ENCODE data around the gene C17orf100.

C17orf100 gene

GRCh38 chr17:6632530-6632929 is 19.0 kb upstream of the C17orf100 start:
- no peak overlapping the region for H3K4me3 ChIP-seq (ENCODE audit: low read depth in 1 of 2, low read length in 2 of 2)
- no peaks in the 10 kb centered on the region for H3K9me3 ChIP-seq (ENCODE audit: control insufficient read depth in 1 of 2, low read length in 2 of 2)
- H3K27ac ChIP-seq (ENCODE audit: low read length) = no peak overlapping the region
- H3K36me3 ChIP-seq (ENCODE audit: control insufficient read depth in 1 of 2, insufficient read depth in 2 of 2, low read length in 2 of 2) = peaks cover 29 to 42% of the 10 kb centered on the region in 2 donors
- H3K4me1 ChIP-seq (ENCODE audit: control insufficient read depth in 1 of 2, insufficient read depth in 2 of 2, low read length in 2 of 2) = no peaks in the 10 kb centered on the region
- no peaks in the 10 kb centered on the region for H3K27me3 ChIP-seq (ENCODE audit: low read depth, low read length)

- Histone ChIP-seq H3K4me3 (ENCODE audit: low read depth in 1 of 2, low read length in 2 of 2) (no peak overlapping the region), H3K27ac (ENCODE audit: low read length) (no peak overlapping the region), H3K9me3 (ENCODE audit: control insufficient read depth in 1 of 2, low read length in 2 of 2) (no peaks in the 10 kb centered on the region), H3K27me3 (ENCODE audit: low read depth, low read length) (no peaks in the 10 kb centered on the region), H3K4me1 (ENCODE audit: control insufficient read depth in 1 of 2, insufficient read depth in 2 of 2, low read length in 2 of 2) (peaks cover 0 to under 1% of the 10 kb centered on the region in 2 donors), H3K36me3 (ENCODE audit: control insufficient read depth in 1 of 2, insufficient read depth in 2 of 2, low read length in 2 of 2) (peaks cover 22 to 35% of the 10 kb centered on the region in 2 donors)
These were observed 18.3 kb upstream of the C17orf100 start for GRCh38 chr17:6633263-6633662.

- H3K36me3 ChIP-seq (ENCODE audit: control insufficient read depth in 1 of 2, insufficient read depth in 2 of 2, low read length in 2 of 2) = peaks cover 15 to 25% of the 10 kb centered on the region in 2 donors
- no peaks in the 10 kb centered on the region for H3K9me3 ChIP-seq (ENCODE audit: control insufficient read depth in 1 of 2, low read length in 2 of 2)
- no peaks in the 10 kb centered on the region for H3K27me3 ChIP-seq (ENCODE audit: low read depth, low read length)
These were observed 15.5 kb upstream of the C17orf100 start for GRCh38 chr17:6636105-6636504.

GRCh38 chr17:6636616-6637457 is 14.7 kb upstream of the C17orf100 start:
- Histone ChIP-seq H3K36me3 (ENCODE audit: control insufficient read depth in 1 of 2, insufficient read depth in 2 of 2, low read length in 2 of 2) (peaks cover 15 to 20% of the 10 kb centered on the region in 2 donors), H3K4me1 (ENCODE audit: control insufficient read depth in 1 of 2, insufficient read depth in 2 of 2, low read length in 2 of 2) (peaks cover 0 to 20% of the 10 kb centered on the region in 2 donors), H3K9me3 (ENCODE audit: control insufficient read depth in 1 of 2, low read length in 2 of 2) (no peaks in the 10 kb centered on the region), H3K27me3 (ENCODE audit: low read depth, low read length) (no peaks in the 10 kb centered on the region), H3K27ac (ENCODE audit: low read length) (no peak overlapping the region), H3K4me3 (ENCODE audit: low read depth in 1 of 2, low read length in 2 of 2) (no peak overlapping the region)

More at GRCh38 chr17:6636105-6636504, 15.5 kb upstream of the C17orf100 start:
- Histone ChIP-seq H3K4me3 (ENCODE audit: low read depth in 1 of 2, low read length in 2 of 2) (no peak overlapping the region), H3K4me1 (ENCODE audit: control insufficient read depth in 1 of 2, insufficient read depth in 2 of 2, low read length in 2 of 2) (peaks cover 0 to 15% of the 10 kb centered on the region in 2 donors), H3K27ac (ENCODE audit: low read length) (no peak overlapping the region)

- Histone ChIP-seq H3K4me3 (ENCODE audit: low read depth in 1 of 2, low read length in 2 of 2) (no peak overlapping the region), H3K27ac (ENCODE audit: low read length) (no peak overlapping the region), H3K9me3 (ENCODE audit: control insufficient read depth in 1 of 2, low read length in 2 of 2) (no peaks in the 10 kb centered on the region), H3K4me1 (ENCODE audit: control insufficient read depth in 1 of 2, insufficient read depth in 2 of 2, low read length in 2 of 2) (peaks cover 0 to 25% of the 10 kb centered on the region in 2 donors), H3K36me3 (ENCODE audit: control insufficient read depth in 1 of 2, insufficient read depth in 2 of 2, low read length in 2 of 2) (peaks cover 14% of the 10 kb centered on the region in 2 donors), H3K27me3 (ENCODE audit: low read depth, low read length) (no peaks in the 10 kb centered on the region)
These were observed 14.1 kb upstream of the C17orf100 start for GRCh38 chr17:6637458-6637840.

GRCh38 chr17:6638046-6638908 is 13.3 kb upstream of the C17orf100 start:
- Histone ChIP-seq H3K27ac (ENCODE audit: low read length) (no peak overlapping the region), H3K4me3 (ENCODE audit: low read depth in 1 of 2, low read length in 2 of 2) (peak overlapping the region in 1 of 2 donors; percentile 79), H3K4me1 (ENCODE audit: control insufficient read depth in 1 of 2, insufficient read depth in 2 of 2, low read length in 2 of 2) (peaks cover 0 to 27% of the 10 kb centered on the region in 2 donors), H3K36me3 (ENCODE audit: control insufficient read depth in 1 of 2, insufficient read depth in 2 of 2, low read length in 2 of 2) (peaks cover 7 to 14% of the 10 kb centered on the region in 2 donors), H3K9me3 (ENCODE audit: control insufficient read depth in 1 of 2, low read length in 2 of 2) (no peaks in the 10 kb centered on the region), H3K27me3 (ENCODE audit: low read depth, low read length) (no peaks in the 10 kb centered on the region)

GRCh38 chr17:6639014-6639585 is 12.5 kb upstream of the C17orf100 start:
- Histone ChIP-seq H3K27me3 (ENCODE audit: low read depth, low read length) (no peaks in the 10 kb centered on the region), H3K4me3 (ENCODE audit: low read depth in 1 of 2, low read length in 2 of 2) (peak overlapping the region; percentile 79 to 96), H3K9me3 (ENCODE audit: control insufficient read depth in 1 of 2, low read length in 2 of 2) (no peaks in the 10 kb centered on the region), H3K36me3 (ENCODE audit: control insufficient read depth in 1 of 2, insufficient read depth in 2 of 2, low read length in 2 of 2) (peaks cover 10 to 16% of the 10 kb centered on the region in 2 donors), H3K27ac (ENCODE audit: low read length) (no peak overlapping the region), H3K4me1 (ENCODE audit: control insufficient read depth in 1 of 2, insufficient read depth in 2 of 2, low read length in 2 of 2) (peaks cover 0 to 27% of the 10 kb centered on the region in 2 donors)

- Histone ChIP-seq H3K4me1 (ENCODE audit: control insufficient read depth in 1 of 2, insufficient read depth in 2 of 2, low read length in 2 of 2) (peaks cover 0 to 27% of the 10 kb centered on the region in 2 donors), H3K9me3 (ENCODE audit: control insufficient read depth in 1 of 2, low read length in 2 of 2) (no peaks in the 10 kb centered on the region), H3K27ac (ENCODE audit: low read length) (peak overlapping the region; percentile 93), H3K27me3 (ENCODE audit: low read depth, low read length) (no peaks in the 10 kb centered on the region), H3K36me3 (ENCODE audit: control insufficient read depth in 1 of 2, insufficient read depth in 2 of 2, low read length in 2 of 2) (peaks cover 16 to 23% of the 10 kb centered on the region in 2 donors), H3K4me3 (ENCODE audit: low read depth in 1 of 2, low read length in 2 of 2) (peak overlapping the region; percentile 79 to 96)
These were observed 11.7 kb upstream of the C17orf100 start for GRCh38 chr17:6639586-6640535.

- peak within 1 kb of the TSS; percentile 79 to 96 for H3K4me3 ChIP-seq (ENCODE audit: low read depth in 1 of 2, low read length in 2 of 2)
- H3K4me1 ChIP-seq (ENCODE audit: control insufficient read depth in 1 of 2, insufficient read depth in 2 of 2, low read length in 2 of 2) = peaks cover 0 to 27% of the 10 kb centered on the region in 2 donors
- peaks cover 16 to 28% of the 10 kb centered on the region in 2 donors for H3K36me3 ChIP-seq (ENCODE audit: control insufficient read depth in 1 of 2, insufficient read depth in 2 of 2, low read length in 2 of 2)
- peak within 1 kb of the TSS; percentile 93 for H3K27ac ChIP-seq (ENCODE audit: low read length)
- no peaks in the 10 kb centered on the region for H3K27me3 ChIP-seq (ENCODE audit: low read depth, low read length)
- no peaks in the 10 kb centered on the region for H3K9me3 ChIP-seq (ENCODE audit: control insufficient read depth in 1 of 2, low read length in 2 of 2)
These were observed 10.9 kb upstream of the C17orf100 start, which contains the start of the genes KIAA0753 and TXNDC17 for GRCh38 chr17:6640536-6641246. TSS of gene KIAA0753 (minus strand) at chr17:6640711. CDS start at chr17:6635103, 5,608 bp downstream. TSS of gene TXNDC17 (plus strand) at chr17:6641060. CDS start at chr17:6641083, 23 bp downstream.
